OCI-LY3 (cell line): ENCODE data around the gene NOL3.

Experiments
- H2AFZ ChIP-seq: fragments of 200-600, 300-600 bp; shearing (Covaris generic); 2 replicates; pipeline ENCODE4 v1.6.0; 2014; ENCODE audit warnings: antibody characterized with exemption, low read depth, low read length
- H3K27ac ChIP-seq: fragments of 200-600, 300-600 bp; sonication (generic); 2 replicates; pipeline ENCODE4 v1.5.1; 2014; ENCODE audit warnings: mild to moderate bottlenecking, low read length, moderate library complexity, mixed read lengths
- H3K27me3 ChIP-seq: fragments of 200-600, 300-600 bp; sonication (generic); 2 replicates; pipeline ENCODE4 v1.6.1; 2014; ENCODE audit warnings: low read depth, low read length, mixed read lengths
- H3K36me3 ChIP-seq: fragments of 200-600, 300-600 bp; sonication (generic); replicated peaks from 2 replicates; pipeline ENCODE3; 2014; ENCODE audit warnings: low read depth, low read length, mixed read lengths
- H3K4me1 ChIP-seq: fragments of 300-600, 200-600 bp; sonication (generic); 2 replicates; pipeline ENCODE4 v1.6.1; 2014; ENCODE audit warnings: low read length, mixed read lengths
- H3K4me2 ChIP-seq: fragments of 200-600, 300-600 bp; sonication (generic); 2 replicates; pipeline ENCODE4 v1.6.1; 2014; ENCODE audit warnings: low read length, mixed read lengths
- H3K4me3 ChIP-seq: fragments of 300-600, 200-600 bp; sonication (generic); 2 replicates; pipeline ENCODE4 v1.5.1; 2014; ENCODE audit warnings: antibody characterized with exemption, mild to moderate bottlenecking, low read length, moderate library complexity
- H3K79me2 ChIP-seq: fragments of 300-600, 200-600 bp; shearing (Covaris generic); 2 replicates; pipeline ENCODE4 v1.6.1; 2014; ENCODE audit warnings: mild to moderate bottlenecking, low read length, mixed read lengths
- H3K9ac ChIP-seq: fragments of 300-600, 200-600 bp; shearing (Covaris generic); 2 replicates; pipeline ENCODE4 v1.6.0; 2014; ENCODE audit warnings: mild to moderate bottlenecking, low read length, moderate library complexity
- H3K9me3 ChIP-seq: fragments of 200-600, 300-600 bp; shearing (Covaris generic); 2 replicates; pipeline ENCODE4 v1.6.1; 2014; ENCODE audit warnings: low read length, mixed read lengths; ENCODE audit not compliant: insufficient read depth
- H4K20me1 ChIP-seq: fragments of 200-600, 300-600 bp; sonication (generic); 2 replicates; pipeline ENCODE4 v1.6.1; 2016; ENCODE audit warnings: low read length, mixed read lengths; ENCODE audit not compliant: insufficient read depth
- EZH2phosphoT487 ChIP-seq: fragments of 200-600 bp; shearing (Covaris generic); IDR thresholded peaks from 2 replicates; pipeline ENCODE4 v1.6.1; 2018; ENCODE audit warnings: antibody characterized with exemption, mixed run types, low read depth
- TF ChIP-seq, protein P1 (sequence below): fragments of 200-600, 300-600 bp; sonication (generic); IDR thresholded peaks from 2 replicates; pipeline ENCODE4 v1.5.1; 2014; ENCODE audit warnings: antibody characterized with exemption, low read length, low read depth

The NOL3 gene

DNA sequence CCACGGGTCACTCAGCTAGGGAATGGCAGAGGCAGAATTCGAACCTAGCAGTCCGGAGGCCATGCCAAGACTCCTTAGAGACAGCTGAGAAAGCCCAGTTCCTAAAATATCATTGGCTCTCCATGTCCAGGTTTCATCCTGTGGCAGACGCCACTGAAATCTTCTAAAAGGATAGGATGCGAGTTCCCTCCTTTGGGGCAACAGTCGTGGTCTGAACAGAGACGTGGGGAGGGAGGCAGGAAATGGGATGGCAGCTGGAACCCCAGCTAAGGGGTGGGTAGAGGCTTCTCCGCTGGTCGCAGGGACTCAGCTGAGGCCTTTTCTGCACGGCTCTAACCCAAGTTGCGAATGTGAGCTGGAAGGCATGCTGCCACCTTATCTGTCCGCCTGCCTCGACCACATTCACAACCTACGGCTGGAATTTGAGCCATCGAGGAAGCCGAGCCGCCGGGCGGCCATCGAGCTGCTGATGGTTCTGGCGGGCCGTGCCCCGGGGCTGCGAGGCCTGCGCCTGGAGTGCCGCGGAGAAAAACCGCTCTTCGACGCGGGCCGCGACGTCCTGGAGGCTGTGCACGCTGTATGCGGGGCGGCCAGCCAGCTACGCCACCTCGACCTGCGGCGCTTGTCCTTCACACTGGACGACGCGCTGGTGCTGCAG is 7.7 kb upstream of the NOL3 start:
- no peak overlapping the region for H3K9ac ChIP-seq
- peaks cover 35% of the 10 kb centered on the region for H3K4me1 ChIP-seq
- H3K36me3 ChIP-seq: peaks cover 7% of the 10 kb centered on the region
- no peaks in the 10 kb centered on the region for H3K9me3 ChIP-seq
- no peak overlapping the region for H3K4me3 ChIP-seq
- H3K79me2 ChIP-seq: peaks cover 14% of the 10 kb centered on the region
- H4K20me1 ChIP-seq: no peaks in the 10 kb centered on the region
- TF ChIP-seq, protein P1, sequence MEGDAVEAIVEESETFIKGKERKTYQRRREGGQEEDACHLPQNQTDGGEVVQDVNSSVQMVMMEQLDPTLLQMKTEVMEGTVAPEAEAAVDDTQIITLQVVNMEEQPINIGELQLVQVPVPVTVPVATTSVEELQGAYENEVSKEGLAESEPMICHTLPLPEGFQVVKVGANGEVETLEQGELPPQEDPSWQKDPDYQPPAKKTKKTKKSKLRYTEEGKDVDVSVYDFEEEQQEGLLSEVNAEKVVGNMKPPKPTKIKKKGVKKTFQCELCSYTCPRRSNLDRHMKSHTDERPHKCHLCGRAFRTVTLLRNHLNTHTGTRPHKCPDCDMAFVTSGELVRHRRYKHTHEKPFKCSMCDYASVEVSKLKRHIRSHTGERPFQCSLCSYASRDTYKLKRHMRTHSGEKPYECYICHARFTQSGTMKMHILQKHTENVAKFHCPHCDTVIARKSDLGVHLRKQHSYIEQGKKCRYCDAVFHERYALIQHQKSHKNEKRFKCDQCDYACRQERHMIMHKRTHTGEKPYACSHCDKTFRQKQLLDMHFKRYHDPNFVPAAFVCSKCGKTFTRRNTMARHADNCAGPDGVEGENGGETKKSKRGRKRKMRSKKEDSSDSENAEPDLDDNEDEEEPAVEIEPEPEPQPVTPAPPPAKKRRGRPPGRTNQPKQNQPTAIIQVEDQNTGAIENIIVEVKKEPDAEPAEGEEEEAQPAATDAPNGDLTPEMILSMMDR: no peak
- TF ChIP-seq EZH2phosphoT487: no peak
- H2AFZ ChIP-seq: no peak overlapping the region
- H3K27ac ChIP-seq: no peak overlapping the region
- no peaks in the 10 kb centered on the region for H3K27me3 ChIP-seq
- H3K4me2 ChIP-seq: no peak overlapping the region

DNA sequence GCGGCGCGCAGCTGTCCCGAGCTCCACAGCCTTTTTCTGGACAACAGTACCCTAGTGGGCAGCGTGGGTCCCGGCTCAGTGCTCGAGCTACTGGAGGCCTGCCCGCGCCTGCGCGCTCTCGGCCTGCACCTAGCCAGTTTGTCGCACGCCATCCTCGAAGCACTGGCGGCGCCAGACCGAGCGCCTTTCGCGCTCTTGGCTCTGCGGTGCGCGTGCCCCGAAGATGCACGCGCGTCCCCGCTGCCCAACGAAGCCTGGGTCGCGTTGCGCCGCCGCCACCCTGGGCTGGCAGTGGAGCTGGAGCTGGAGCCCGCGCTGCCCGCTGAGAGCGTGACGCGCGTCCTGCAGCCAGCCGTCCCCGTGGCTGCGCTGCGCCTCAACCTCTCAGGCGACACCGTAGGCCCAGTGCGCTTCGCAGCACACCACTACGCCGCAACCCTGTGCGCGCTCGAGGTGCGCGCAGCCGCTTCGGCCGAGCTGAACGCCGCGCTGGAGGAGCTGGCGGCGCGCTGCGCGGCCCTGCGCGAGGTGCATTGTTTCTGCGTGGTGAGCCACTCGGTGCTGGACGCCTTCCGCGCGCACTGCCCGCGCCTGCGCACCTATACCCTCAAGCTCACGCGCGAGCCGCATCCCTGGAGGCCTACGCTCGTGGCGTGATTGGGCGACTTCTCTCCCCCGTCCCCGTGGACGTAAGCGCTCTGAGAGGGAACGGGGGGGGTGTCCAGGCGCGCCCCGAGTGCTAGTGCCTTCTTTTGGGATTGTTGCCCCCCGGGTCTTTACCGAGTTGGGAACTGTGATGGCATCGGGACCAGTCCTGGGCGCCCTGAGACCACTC is 7.0 kb upstream of the NOL3 start:
- Histone ChIP-seq H3K4me3 (no peak overlapping the region), H3K4me1 (peaks cover 35% of the 10 kb centered on the region), H3K9me3 (no peaks in the 10 kb centered on the region), H3K27ac (no peak overlapping the region), H3K9ac (no peak overlapping the region), H3K4me2 (no peak overlapping the region), H2AFZ (no peak overlapping the region), H3K36me3 (peaks cover 10% of the 10 kb centered on the region), H4K20me1 (no peaks in the 10 kb centered on the region), H3K27me3 (no peaks in the 10 kb centered on the region), H3K79me2 (peaks cover 14% of the 10 kb centered on the region)
- TF ChIP-seq, protein P1: no peak

DNA sequence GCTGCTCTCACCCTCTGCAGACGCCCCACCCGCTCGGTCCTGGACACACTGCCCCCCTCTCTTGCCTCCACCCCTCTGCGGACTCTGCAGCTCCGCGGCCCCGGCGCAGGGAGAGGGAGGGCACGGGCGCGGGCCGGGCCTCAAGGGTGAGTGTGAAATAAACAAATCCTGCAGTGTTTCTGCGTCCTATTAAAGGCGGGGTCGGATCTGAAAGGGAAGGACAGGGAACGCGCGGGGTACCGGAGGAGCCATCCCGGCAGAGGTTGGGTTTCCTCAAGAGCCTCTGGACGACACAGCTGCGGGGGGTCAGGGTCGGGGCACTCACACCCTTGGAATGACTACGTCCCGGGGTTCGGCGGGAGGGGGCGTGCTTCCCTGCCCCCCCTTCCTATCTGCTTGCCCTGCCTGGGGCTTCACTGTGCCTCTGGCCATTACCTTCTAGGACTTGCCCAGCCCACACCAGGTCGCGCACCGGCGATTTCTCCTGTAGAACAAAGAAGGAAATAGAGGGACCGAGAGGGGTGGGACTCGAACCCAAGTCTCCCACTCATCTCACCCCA is 6.3 kb upstream of the NOL3 start:
- Histone ChIP-seq H3K9ac (no peak overlapping the region), H3K4me3 (no peak overlapping the region), H3K4me1 (peaks cover 37% of the 10 kb centered on the region), H3K9me3 (no peaks in the 10 kb centered on the region), H3K27me3 (no peaks in the 10 kb centered on the region), H2AFZ (no peak overlapping the region), H4K20me1 (no peaks in the 10 kb centered on the region), H3K36me3 (peaks cover 10% of the 10 kb centered on the region), H3K79me2 (peaks cover 12% of the 10 kb centered on the region; the same call in 1 of the 2 replicates), H3K27ac (no peak overlapping the region), H3K4me2 (no peak overlapping the region)
- TF ChIP-seq EZH2phosphoT487: no peak
- TF ChIP-seq, protein P1: no peak

DNA sequence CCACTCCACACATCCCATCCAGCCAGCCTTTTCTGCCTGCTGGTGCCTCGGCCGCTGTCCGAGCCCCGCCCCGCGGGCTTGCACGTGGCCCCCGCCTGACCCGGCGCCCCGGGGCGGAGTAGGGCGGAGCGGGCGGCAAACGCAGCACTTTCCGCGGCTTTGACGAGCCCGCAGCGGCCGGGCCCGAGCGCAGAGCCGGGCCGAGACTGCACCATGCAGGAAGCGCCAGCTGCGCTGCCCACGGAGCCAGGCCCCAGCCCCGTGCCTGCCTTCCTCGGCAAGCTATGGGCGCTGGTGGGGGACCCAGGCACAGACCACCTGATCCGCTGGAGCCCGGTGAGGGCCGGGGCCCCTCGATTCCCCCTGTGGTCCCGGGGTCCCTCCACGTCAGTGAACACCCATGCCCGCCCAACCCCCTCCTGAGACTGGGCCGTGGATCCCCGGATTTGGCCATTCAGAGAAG is 5.7 kb upstream of the NOL3 start, which contains the start of gene HSF4:
Gene HSF4, plus strand, starts transcription at position 147 of the 463 bp plus-strand sequence. Its CDS starts 67 bp downstream, at position 214.
- H3K9ac ChIP-seq: no peak within 1 kb of the TSS
- no peak within 1 kb of the TSS for H3K4me2 ChIP-seq
- H4K20me1 ChIP-seq: no peaks in the 10 kb centered on the region
- no peak for TF ChIP-seq EZH2phosphoT487
- TF ChIP-seq, protein P1: no peak
- no peaks in the 10 kb centered on the region for H3K27me3 ChIP-seq
- no peak within 1 kb of the TSS for H3K4me3 ChIP-seq
- no peak within 1 kb of the TSS for H3K27ac ChIP-seq
- H3K9me3 ChIP-seq: no peaks in the 10 kb centered on the region
- H2AFZ ChIP-seq: no peak within 1 kb of the TSS
- peaks cover 10% of the 10 kb centered on the region for H3K36me3 ChIP-seq
- peaks cover 43% of the 10 kb centered on the region for H3K4me1 ChIP-seq
- peaks cover 7% of the 10 kb centered on the region; the same call in 1 of the 2 replicates for H3K79me2 ChIP-seq
